Loucy (cell line): ENCODE results near the gene TOGARAM1.

ENCODE experiments used
- CTCF ChIP-seq: fragments of 200-600 bp; sonication (generic); conservative IDR thresholded peaks from 2 replicates; pipeline ENCODE4 v1.5.1; 2014; ENCODE audit warnings: mild to moderate bottlenecking, antibody characterized with exemption, low read length
- EZH2phosphoT487 ChIP-seq: fragments of 200-600 bp; IDR thresholded peaks from 2 replicates; pipeline ENCODE4 v1.6.1; 2018; ENCODE audit warnings: antibody characterized with exemption, mild to moderate bottlenecking, moderate library complexity, borderline replicate concordance

GRCh38 chr14:44968714-44969113, 6.7 kb downstream of the TOGARAM1 start:
- TF ChIP-seq CTCF = no peak
- TF ChIP-seq EZH2phosphoT487 = no peak
